Body of pancreas (tissue), 4 donors: ENCODE measurements around the gene CCR1. TPM values are rescaled to one million over a fixed set of nuclear protein-coding genes. Genes with fewer than 3 reads are reported as not detected.
A peak's percentile ranks its signal among the peaks of the same experiment; 100 is the strongest.

Source experiments
- ATAC-seq: fragments of 150-250 bp; one replicate; pipeline ENCODE4 v1.9.1; 2016
- DNase-seq, 4 donors: peaks; one replicate each; pipeline ENCODE4 v3.0.0-alpha.2; 2019
- H3K27ac ChIP-seq, 4 donors: fragments of 200-600 bp; sonication (generic); 1 replicate in 3 of 4; 2 replicates in 1 of 4; pipeline versions ENCODE4 v1.5.1 to v1.6.1; 2016 to 2019; ENCODE audit warnings: mild to moderate bottlenecking in 1 of 4, mixed read lengths in 1 of 4, moderate library complexity in 1 of 4
- H3K27me3 ChIP-seq, 2 donors: fragments of 200-600 bp; sonication (generic); one replicate each; pipeline ENCODE4 v1.6.0; 2016; ENCODE audit warnings: mild to moderate bottlenecking in 1 of 2
- H3K36me3 ChIP-seq, 2 donors: fragments of 200-600 bp; sonication (generic); replicated peaks in 1 of 2; 2 replicates each; pipeline ENCODE4 v1.5.1; 2016; ENCODE audit warnings: low read depth in 2 of 2; ENCODE audit not compliant: insufficient read depth in 1 of 2
- H3K4me1 ChIP-seq: fragments of 200-600 bp; sonication (generic); one replicate; pipeline ENCODE4 v1.6.0; 2016
- H3K4me3 ChIP-seq, 2 donors: fragments of 200-600 bp; sonication (generic); 1 replicate in 1 of 2; 2 replicates in 1 of 2; pipeline ENCODE4 v1.5.1; 2016 to 2019
- H3K9me3 ChIP-seq, 3 donors: fragments of 200-600 bp; sonication (generic); 1 replicate in 2 of 3; 2 replicates in 1 of 3; pipeline ENCODE4 v1.5.1; 2016
- CTCF ChIP-seq, 7 experiments: fragments of 450-650 bp in 4 of 7; fragments of 200-600 bp in 3 of 7; sonication (generic) in 3 of 7; IDR thresholded peaks; one replicate each; pipeline ENCODE4 v1.5.1; 2016 to 2019; ENCODE audit warnings: antibody characterized with exemption in 7 of 7
- POLR2A ChIP-seq, 3 donors: fragments of 450-650 bp; IDR thresholded peaks; one replicate each; pipeline ENCODE4 v1.6.1; 2016; ENCODE audit warnings: antibody characterized with exemption in 3 of 3, mild to moderate bottlenecking in 2 of 3
- WGBS, 2 donors: methylation state at CpG; one replicate each; pipeline ENCODE4 v1.1.5; 2017; 5-methylcytosine and 5-hydroxymethylcytosine counted together
- intact Hi-C: fragments of 100-400 bp; cut with DNase I; formaldehyde crosslinking; loops from one replicate; pipeline ENCODE4 v1.15.1; 2023
- total RNA-seq, 2 donors: library from RNA; depleted of rRNA; stranded (reverse); fragments of >200 nt; gene quantifications; one replicate each; pipeline ENCODE4 v1.1.0, GENCODE V29; 2016

CCR1 gene
- total RNA-seq, 2 donors from 2014 or later, result 1.8 to 3.0 TPM

DNA sequence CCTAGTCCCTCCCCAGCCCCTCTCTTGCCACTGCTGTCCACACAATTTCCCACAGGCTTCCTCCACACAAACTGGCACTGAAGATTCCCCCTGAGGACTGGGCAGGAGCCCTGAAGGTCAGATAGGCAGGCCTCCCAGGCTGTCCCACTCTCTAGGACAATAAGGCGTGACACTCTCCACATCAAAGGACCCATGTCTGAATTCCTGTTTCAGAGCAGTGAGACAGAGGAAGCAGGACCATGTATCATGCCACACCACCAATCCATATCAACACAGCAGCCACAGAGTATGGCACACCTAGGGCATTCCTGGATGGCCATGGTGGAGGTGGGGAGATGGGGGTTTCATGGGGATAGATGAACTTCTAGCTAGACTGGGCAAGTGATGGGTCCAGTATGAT lies 13.8 kb upstream of the CCR1 start:
- TF ChIP-seq POLR2A (IDR thresholded peaks at IDR 0.05) (no peak), CTCF (IDR thresholded peaks at IDR 0.05) (no peak)
- no peak for ATAC-seq
- DNase-seq, result no peak
- intact Hi-C loops, result no loop called here
- H3K36me3 ChIP-seq, result no peaks in the 10 kb centered on the region
- no peaks in the 10 kb centered on the region for H3K27me3 ChIP-seq
- H3K4me1 ChIP-seq, result no peaks in the 10 kb centered on the region
- no peak overlapping the region for H3K4me3 ChIP-seq
- 57 to 86% methylated on average over 1 of the region's 1 CpG for WGBS, 2 donors
- H3K27ac ChIP-seq, result peak overlapping the region in 1 of 4 donors; percentile 57
- no peaks in the 10 kb centered on the region for H3K9me3 ChIP-seq

DNA sequence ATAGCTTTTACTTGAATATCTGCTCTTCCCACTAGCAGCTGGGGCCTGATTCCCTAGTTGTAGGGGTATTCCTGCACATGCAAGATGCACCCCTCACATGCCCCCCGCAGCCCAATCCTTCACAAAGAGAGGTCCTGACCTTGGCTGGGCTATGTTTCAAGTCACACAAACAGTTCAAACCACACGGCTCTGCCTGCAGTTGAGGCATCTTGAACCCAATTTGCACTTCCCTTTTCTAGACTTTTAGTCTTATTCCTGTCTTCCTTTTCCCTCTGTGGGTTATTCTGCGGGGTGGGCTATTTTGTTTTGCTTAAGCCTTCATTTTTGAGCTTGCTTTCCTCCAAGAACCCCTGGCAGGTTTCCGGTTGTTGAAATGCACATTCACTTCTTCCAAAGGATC lies 13.3 kb upstream of the CCR1 start:
- Histone ChIP-seq H3K4me1 (no peaks in the 10 kb centered on the region), H3K9me3 (no peaks in the 10 kb centered on the region), H3K36me3 (no peaks in the 10 kb centered on the region), H3K27me3 (no peaks in the 10 kb centered on the region), H3K27ac (no peak overlapping the region), H3K4me3 (no peak overlapping the region)
- DNase-seq (no peak), ATAC-seq (no peak)
- intact Hi-C loops, result no loop called here
- WGBS, 2 donors, result 34 to 36% methylated on average over 4 of the region's 4 CpGs
- TF ChIP-seq POLR2A (IDR thresholded peaks at IDR 0.05) (no peak), CTCF (IDR thresholded peaks at IDR 0.05) (no peak)

DNA sequence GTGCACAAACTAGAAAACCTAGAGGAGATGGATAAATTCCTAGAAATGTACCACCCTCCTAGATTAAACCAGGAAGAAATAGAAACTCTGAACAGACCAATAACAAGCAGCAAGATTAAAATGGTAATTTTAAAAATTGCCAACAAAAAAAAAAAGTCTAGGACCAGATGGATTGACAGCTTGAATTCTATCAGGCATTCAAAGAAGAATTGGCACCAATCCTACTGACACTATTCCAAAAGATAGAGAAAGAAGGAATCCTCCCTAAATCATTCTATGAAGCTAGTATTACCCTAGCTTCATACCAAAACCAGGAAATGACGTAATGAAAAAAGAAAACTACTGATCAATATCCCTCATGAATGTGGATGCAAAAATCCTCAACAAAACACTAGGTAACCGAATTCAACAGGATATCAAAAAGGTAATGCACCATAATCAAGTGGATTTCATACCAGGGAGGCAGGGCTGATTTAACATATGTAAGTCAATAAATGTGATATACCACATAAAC lies 10.1 kb upstream of the CCR1 start:
- DNase-seq, result no peak
- H3K4me3 ChIP-seq, result no peak overlapping the region
- no peaks in the 10 kb centered on the region for H3K36me3 ChIP-seq
- TF ChIP-seq CTCF (IDR thresholded peaks at IDR 0.05), result no peak
- TF ChIP-seq POLR2A (IDR thresholded peaks at IDR 0.05), result no peak
- peaks cover 4% of the 10 kb centered on the region for H3K4me1 ChIP-seq
- ATAC-seq, result no peak
- no peaks in the 10 kb centered on the region for H3K27me3 ChIP-seq
- no peaks in the 10 kb centered on the region for H3K9me3 ChIP-seq
- intact Hi-C loops, result no loop called here
- WGBS, 2 donors, result 64 to 73% methylated on average over 2 of the region's 2 CpGs
- no peak overlapping the region for H3K27ac ChIP-seq

DNA sequence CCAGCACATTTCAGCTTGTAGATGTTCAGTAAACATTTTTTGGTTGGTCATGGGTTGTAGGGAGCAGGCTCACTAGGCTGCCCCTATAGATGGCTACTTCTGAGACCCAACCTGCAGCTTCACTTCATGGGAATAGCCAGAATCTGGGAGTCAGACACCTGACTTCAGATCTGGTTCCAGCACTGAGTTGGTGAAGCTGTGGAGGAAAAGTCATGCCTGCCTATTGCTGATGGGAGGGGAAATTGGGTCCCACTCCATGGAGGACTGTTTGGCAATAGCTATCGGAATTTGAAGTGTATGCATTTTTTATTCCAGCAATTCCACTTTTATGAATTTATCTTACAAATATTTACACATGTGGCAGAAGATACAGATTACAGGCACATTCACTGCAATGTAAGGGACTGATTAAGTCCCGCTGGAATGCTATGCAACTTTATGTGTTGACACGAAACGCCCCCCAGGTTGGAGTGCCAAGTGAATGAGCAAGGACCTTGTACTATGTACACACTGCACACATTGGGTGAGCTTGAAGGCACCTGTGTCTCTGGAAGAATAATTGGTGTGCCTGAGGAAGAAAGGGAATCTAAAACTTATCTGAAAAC lies 7.8 kb upstream of the CCR1 start:
- TF ChIP-seq CTCF (IDR thresholded peaks at IDR 0.05), result no peak
- TF ChIP-seq POLR2A (IDR thresholded peaks at IDR 0.05), result no peak
- ATAC-seq (no peak), DNase-seq (peak in 1 of 4 donors; percentile 33)
- no peaks in the 10 kb centered on the region for H3K27me3 ChIP-seq
- H3K9me3 ChIP-seq, result no peaks in the 10 kb centered on the region
- intact Hi-C loops, result no loop called here
- H3K27ac ChIP-seq, result no peak overlapping the region
- H3K36me3 ChIP-seq, result no peaks in the 10 kb centered on the region
- peaks cover 4% of the 10 kb centered on the region for H3K4me1 ChIP-seq
- 10 to 11% methylated on average over 4 of the region's 4 CpGs for WGBS, 2 donors
- no peak overlapping the region for H3K4me3 ChIP-seq

- ATAC-seq (no peak), DNase-seq (peak in 1 of 4 donors; percentile 5)
- no peaks in the 10 kb centered on the region for H3K27me3 ChIP-seq
- intact Hi-C loops, result no loop called here
- H3K27ac ChIP-seq, result no peak overlapping the region
- peaks cover 4% of the 10 kb centered on the region for H3K4me1 ChIP-seq
- no peak for TF ChIP-seq POLR2A (IDR thresholded peaks at IDR 0.05)
- TF ChIP-seq CTCF (IDR thresholded peaks at IDR 0.05), result no peak
- 63 to 68% methylated on average over 1 of the region's 1 CpG for whole genome bisulfite sequencing, 2 donors
- H3K9me3 ChIP-seq, result no peaks in the 10 kb centered on the region
- no peaks in the 10 kb centered on the region for H3K36me3 ChIP-seq
- no peak overlapping the region for H3K4me3 ChIP-seq
These were observed 6.7 kb upstream of the CCR1 start for GRCh38 chr3:46214751-46215352.
